ENCODE results near the gene CEP89. TPM values are rescaled to one million over a fixed set of nuclear protein-coding genes. Genes with fewer than 3 reads are reported as not detected.
"Not testable (repeated sequence)": the region's sequence is repeated elsewhere in the genome, so short reads cannot be mapped to it uniquely, and the experiment has no call there.

CEP89 gene
- total and polyA plus RNA-seq, 2 donors = 6.8 to 12.5 TPM

DNA sequence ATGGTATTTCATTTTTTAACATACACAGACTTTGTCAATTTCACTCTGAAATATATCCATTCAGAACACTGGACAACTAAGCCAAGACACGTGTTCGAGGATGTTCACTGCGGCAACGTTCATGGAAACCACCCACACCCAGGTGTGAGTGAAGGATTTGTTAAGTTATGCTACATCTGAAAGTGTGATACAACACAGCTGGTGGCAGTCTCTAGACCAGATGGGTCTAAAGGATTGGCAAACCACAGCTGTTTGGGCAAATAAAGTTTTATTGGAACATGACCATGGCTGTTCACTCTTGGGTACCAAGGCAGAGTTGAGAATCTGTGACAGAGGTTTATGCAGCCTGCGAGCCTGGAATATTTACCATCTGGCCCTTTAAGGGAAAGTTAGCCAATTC is 114.2 kb downstream of the CEP89 start:
- no peak for DNase-seq (ENCODE audit: low read depth in 6 of 9, low spot score in 9 of 9)
- no peak overlapping the region for H3K27ac ChIP-seq (ENCODE audit: low read depth in 1 of 2, low read length in 1 of 2)
- H3K9me3 ChIP-seq (ENCODE audit: control insufficient read depth in 2 of 2, insufficient read depth in 1 of 2, low read length in 1 of 2) = no peaks in the 10 kb centered on the region
- no peaks in the 10 kb centered on the region for H3K27me3 ChIP-seq (ENCODE audit: control insufficient read depth in 2 of 2, insufficient read depth in 1 of 2, low read length in 1 of 2)
- H3K36me3 ChIP-seq (ENCODE audit: control insufficient read depth in 2 of 2, insufficient read depth in 2 of 2, low read length in 1 of 2) = no peaks in the 10 kb centered on the region
- no peak overlapping the region for H3K4me3 ChIP-seq (ENCODE audit: low read length in 2 of 2)
- 95% methylated on average over 5 of the region's 5 CpGs for WGBS
- no peaks in the 10 kb centered on the region for H3K4me1 ChIP-seq (ENCODE audit: control insufficient read depth in 2 of 2, insufficient read depth in 2 of 2, low read length in 2 of 2)

DNA sequence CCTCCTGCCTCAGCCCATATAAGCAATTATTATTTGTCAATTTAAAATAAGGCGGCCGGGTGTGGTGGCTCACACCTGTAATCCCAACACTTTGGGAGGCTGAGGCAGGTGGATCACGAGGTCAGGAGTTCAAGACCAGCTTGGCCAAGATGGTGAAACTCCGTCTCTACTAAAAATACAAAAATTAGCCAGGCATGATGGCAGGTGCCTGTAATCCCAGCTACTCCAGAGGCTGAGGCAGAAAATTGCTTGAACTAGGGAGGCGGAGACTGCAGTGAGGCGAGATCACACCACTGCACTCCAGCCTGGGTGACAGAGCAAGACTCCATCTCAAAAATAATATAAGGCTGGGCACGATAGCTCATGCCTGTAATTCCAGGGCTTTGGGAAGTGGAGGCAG is 114.9 kb downstream of the CEP89 start:
- H3K4me1 ChIP-seq (ENCODE audit: control insufficient read depth in 2 of 2, insufficient read depth in 2 of 2, low read length in 2 of 2); H3K27ac ChIP-seq (ENCODE audit: low read depth in 1 of 2, low read length in 1 of 2); H3K4me3 ChIP-seq (ENCODE audit: low read length in 2 of 2); H3K36me3 ChIP-seq (ENCODE audit: control insufficient read depth in 2 of 2, insufficient read depth in 2 of 2, low read length in 1 of 2); H3K9me3 ChIP-seq (ENCODE audit: control insufficient read depth in 2 of 2, insufficient read depth in 1 of 2, low read length in 1 of 2); H3K27me3 ChIP-seq (ENCODE audit: control insufficient read depth in 2 of 2, insufficient read depth in 1 of 2, low read length in 1 of 2); DNase-seq (ENCODE audit: low read depth in 6 of 9, low spot score in 9 of 9): not testable (repeated sequence)
- WGBS = 97% methylated on average over 7 of the region's 7 CpGs

DNA sequence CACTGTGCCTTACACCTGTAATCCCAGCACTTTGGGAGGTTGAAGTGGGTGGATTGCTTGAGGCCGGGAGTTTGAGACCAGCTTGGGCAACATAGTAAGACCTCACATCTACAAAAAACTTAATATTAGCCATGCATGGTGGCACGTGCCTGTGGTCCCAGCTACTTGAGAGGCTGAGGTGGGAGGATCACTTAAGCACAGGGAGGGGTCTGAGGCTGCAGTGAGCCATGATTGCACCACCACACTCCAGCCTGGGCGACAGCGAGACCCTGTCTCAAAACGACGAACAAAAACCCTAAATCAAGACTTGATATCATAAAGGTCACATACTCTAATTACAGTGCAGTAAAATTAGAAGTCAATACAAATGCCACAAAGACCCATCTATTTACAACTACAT is 119.5 kb downstream of the CEP89 start:
- Histone ChIP-seq H3K9me3 (ENCODE audit: control insufficient read depth in 2 of 2, insufficient read depth in 1 of 2, low read length in 1 of 2) (no peaks in the 10 kb centered on the region), H3K27me3 (ENCODE audit: control insufficient read depth in 2 of 2, insufficient read depth in 1 of 2, low read length in 1 of 2) (no peaks in the 10 kb centered on the region), H3K27ac (ENCODE audit: low read depth in 1 of 2, low read length in 1 of 2) (no peak overlapping the region), H3K4me1 (ENCODE audit: control insufficient read depth in 2 of 2, insufficient read depth in 2 of 2, low read length in 2 of 2) (no peaks in the 10 kb centered on the region), H3K36me3 (ENCODE audit: control insufficient read depth in 2 of 2, insufficient read depth in 2 of 2, low read length in 1 of 2) (no peaks in the 10 kb centered on the region), H3K4me3 (ENCODE audit: low read length in 2 of 2) (no peak overlapping the region)
- no peak for DNase-seq (ENCODE audit: low read depth in 6 of 9, low spot score in 9 of 9)
- 94% methylated on average over 6 of the region's 6 CpGs for WGBS

DNA sequence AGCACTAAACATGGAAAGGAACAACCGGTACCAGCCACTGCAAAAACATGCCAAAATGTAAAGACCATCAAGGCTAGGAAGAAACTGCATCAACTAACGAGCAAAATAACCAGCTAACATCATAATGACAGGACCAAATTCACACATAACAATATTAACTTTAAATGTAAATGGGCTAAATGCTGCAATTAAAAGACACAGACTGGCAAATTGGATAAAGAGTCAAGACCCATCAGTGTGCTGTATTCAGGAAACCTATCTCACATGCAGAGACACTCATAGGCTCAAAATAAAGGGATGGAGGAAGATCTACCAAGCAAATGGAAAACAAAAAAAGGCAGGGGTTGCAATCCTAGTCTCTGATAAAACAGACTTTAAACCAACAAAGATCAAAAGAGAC is 123.7 kb downstream of the CEP89 start:
- WGBS = no CpG with 5 or more reads among the region's 2 CpGs
- H3K36me3 ChIP-seq (ENCODE audit: control insufficient read depth in 2 of 2, insufficient read depth in 2 of 2, low read length in 1 of 2); H3K4me1 ChIP-seq (ENCODE audit: control insufficient read depth in 2 of 2, insufficient read depth in 2 of 2, low read length in 2 of 2); H3K27me3 ChIP-seq (ENCODE audit: control insufficient read depth in 2 of 2, insufficient read depth in 1 of 2, low read length in 1 of 2); H3K4me3 ChIP-seq (ENCODE audit: low read length in 2 of 2); DNase-seq (ENCODE audit: low read depth in 6 of 9, low spot score in 9 of 9); H3K27ac ChIP-seq (ENCODE audit: low read depth in 1 of 2, low read length in 1 of 2); H3K9me3 ChIP-seq (ENCODE audit: control insufficient read depth in 2 of 2, insufficient read depth in 1 of 2, low read length in 1 of 2): not testable (repeated sequence)

DNA sequence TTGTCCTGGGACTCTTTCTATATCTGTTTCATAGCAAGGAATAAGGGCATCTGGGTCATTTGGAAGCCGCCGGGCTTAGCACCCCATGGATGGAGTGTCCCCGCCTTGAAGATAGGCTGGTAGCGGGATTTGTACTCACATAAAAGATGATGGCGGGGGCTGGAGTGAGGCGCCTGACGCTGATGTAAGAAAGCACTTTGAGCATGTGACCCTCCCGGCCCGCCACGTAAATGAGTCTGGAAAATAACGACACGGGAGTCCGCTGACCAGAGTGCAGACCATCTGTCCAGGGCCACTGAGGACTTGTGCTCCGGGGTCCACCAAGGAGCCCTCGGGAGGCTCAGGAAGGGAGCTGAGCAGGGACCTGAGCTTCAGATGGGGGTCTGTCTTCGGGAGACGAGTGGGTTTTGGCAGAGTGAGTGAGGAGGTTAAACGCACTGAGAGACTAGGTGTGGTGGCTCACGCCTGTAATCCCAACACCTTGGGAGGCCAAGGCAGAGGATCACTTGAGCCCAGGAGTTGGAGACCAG is 128.0 kb downstream of the CEP89 start:
- Histone ChIP-seq H3K4me1 (ENCODE audit: control insufficient read depth in 2 of 2, insufficient read depth in 2 of 2, low read length in 2 of 2) (no peaks in the 10 kb centered on the region), H3K27me3 (ENCODE audit: control insufficient read depth in 2 of 2, insufficient read depth in 1 of 2, low read length in 1 of 2) (no peaks in the 10 kb centered on the region), H3K36me3 (ENCODE audit: control insufficient read depth in 2 of 2, insufficient read depth in 2 of 2, low read length in 1 of 2) (no peaks in the 10 kb centered on the region), H3K4me3 (ENCODE audit: low read length in 2 of 2) (no peak overlapping the region), H3K27ac (ENCODE audit: low read depth in 1 of 2, low read length in 1 of 2) (no peak overlapping the region), H3K9me3 (ENCODE audit: control insufficient read depth in 2 of 2, insufficient read depth in 1 of 2, low read length in 1 of 2) (peaks cover 0 to 7% of the 10 kb centered on the region in 2 donors)
- no peak for DNase-seq (ENCODE audit: low read depth in 6 of 9, low spot score in 9 of 9)
- 95% methylated on average over 19 of the region's 19 CpGs for WGBS

DNA sequence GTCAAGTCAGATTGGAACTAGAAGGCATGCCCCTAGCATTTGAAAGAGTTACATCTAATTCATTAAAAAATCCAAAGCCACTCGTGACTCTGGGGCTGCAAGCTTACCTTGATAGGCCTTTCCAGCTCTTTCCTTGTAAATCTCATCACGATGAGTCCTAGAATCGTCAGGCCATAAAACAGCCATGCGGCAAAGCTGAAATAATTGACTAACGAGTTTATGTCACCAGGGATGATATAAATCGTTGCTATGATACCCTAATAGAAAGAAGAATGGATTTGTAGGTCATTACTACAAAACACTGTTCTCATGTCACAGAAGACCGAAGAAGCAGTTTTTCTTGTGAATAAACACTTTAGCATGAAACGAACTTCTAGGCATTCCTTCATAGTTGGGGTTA is 129.7 kb downstream of the CEP89 start:
- H3K4me3 ChIP-seq (ENCODE audit: low read length in 2 of 2) = no peak overlapping the region
- H3K9me3 ChIP-seq (ENCODE audit: control insufficient read depth in 2 of 2, insufficient read depth in 1 of 2, low read length in 1 of 2) = peaks cover 0 to 7% of the 10 kb centered on the region in 2 donors
- no peaks in the 10 kb centered on the region for H3K4me1 ChIP-seq (ENCODE audit: control insufficient read depth in 2 of 2, insufficient read depth in 2 of 2, low read length in 2 of 2)
- no peaks in the 10 kb centered on the region for H3K36me3 ChIP-seq (ENCODE audit: control insufficient read depth in 2 of 2, insufficient read depth in 2 of 2, low read length in 1 of 2)
- WGBS = 95% methylated on average over 8 of the region's 8 CpGs
- H3K27ac ChIP-seq (ENCODE audit: low read depth in 1 of 2, low read length in 1 of 2) = no peak overlapping the region
- H3K27me3 ChIP-seq (ENCODE audit: control insufficient read depth in 2 of 2, insufficient read depth in 1 of 2, low read length in 1 of 2) = no peaks in the 10 kb centered on the region
- DNase-seq (ENCODE audit: low read depth in 6 of 9, low spot score in 9 of 9) = no peak

DNA sequence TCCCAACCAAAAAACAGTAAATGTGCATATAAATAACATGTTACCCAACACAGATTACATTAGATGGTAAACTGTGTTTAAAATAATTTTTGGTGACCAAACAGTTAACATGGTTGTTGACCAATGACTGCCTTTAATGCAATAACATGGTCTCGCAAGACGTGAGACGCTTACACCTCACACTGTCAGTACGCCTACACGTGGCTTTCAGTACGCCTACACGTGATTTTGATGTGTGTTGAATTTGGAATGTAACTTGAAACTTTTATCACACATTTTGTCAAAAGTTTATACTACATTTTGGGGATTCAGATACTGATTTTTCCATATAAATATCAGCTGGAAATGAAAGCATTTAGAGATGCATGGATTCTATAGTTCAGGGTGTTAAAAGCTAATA is 134.2 kb downstream of the CEP89 start:
- no peak overlapping the region for H3K27ac ChIP-seq (ENCODE audit: low read depth in 1 of 2, low read length in 1 of 2)
- no peaks in the 10 kb centered on the region for H3K4me1 ChIP-seq (ENCODE audit: control insufficient read depth in 2 of 2, insufficient read depth in 2 of 2, low read length in 2 of 2)
- no peak for DNase-seq (ENCODE audit: low read depth in 6 of 9, low spot score in 9 of 9)
- H3K4me3 ChIP-seq (ENCODE audit: low read length in 2 of 2) = no peak overlapping the region
- 81% methylated on average over 7 of the region's 7 CpGs for WGBS
- no peaks in the 10 kb centered on the region for H3K27me3 ChIP-seq (ENCODE audit: control insufficient read depth in 2 of 2, insufficient read depth in 1 of 2, low read length in 1 of 2)
- H3K36me3 ChIP-seq (ENCODE audit: control insufficient read depth in 2 of 2, insufficient read depth in 2 of 2, low read length in 1 of 2) = no peaks in the 10 kb centered on the region
- peaks cover 0 to 7% of the 10 kb centered on the region in 2 donors for H3K9me3 ChIP-seq (ENCODE audit: control insufficient read depth in 2 of 2, insufficient read depth in 1 of 2, low read length in 1 of 2)

DNA sequence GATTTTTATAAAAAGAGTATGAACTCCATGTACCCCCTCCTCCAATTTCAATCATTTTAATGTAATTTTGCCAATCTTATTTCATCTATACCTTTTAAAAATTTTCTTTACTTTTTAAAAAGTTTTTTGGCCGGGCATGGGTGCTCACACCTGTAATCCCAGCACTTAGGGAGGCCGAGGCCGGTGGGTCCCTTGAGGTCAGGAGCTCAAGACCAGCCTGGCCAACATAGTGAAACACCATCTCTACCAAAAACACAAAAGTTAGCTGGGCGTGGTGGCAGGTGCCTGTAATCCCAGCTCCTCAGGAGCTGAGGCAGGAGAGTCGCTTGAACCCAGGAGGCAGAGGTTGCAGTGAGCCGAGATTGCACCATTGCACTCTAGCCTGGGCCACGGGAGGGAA is 138.4 kb downstream of the CEP89 start:
- not testable (repeated sequence) for H3K36me3 ChIP-seq (ENCODE audit: control insufficient read depth in 2 of 2, insufficient read depth in 2 of 2, low read length in 1 of 2); H3K27ac ChIP-seq (ENCODE audit: low read depth in 1 of 2, low read length in 1 of 2); H3K4me1 ChIP-seq (ENCODE audit: control insufficient read depth in 2 of 2, insufficient read depth in 2 of 2, low read length in 2 of 2); DNase-seq (ENCODE audit: low read depth in 6 of 9, low spot score in 9 of 9); H3K27me3 ChIP-seq (ENCODE audit: control insufficient read depth in 2 of 2, insufficient read depth in 1 of 2, low read length in 1 of 2); H3K4me3 ChIP-seq (ENCODE audit: low read length in 2 of 2); H3K9me3 ChIP-seq (ENCODE audit: control insufficient read depth in 2 of 2, insufficient read depth in 1 of 2, low read length in 1 of 2)
- 94% methylated on average over 7 of the region's 7 CpGs for WGBS

DNA sequence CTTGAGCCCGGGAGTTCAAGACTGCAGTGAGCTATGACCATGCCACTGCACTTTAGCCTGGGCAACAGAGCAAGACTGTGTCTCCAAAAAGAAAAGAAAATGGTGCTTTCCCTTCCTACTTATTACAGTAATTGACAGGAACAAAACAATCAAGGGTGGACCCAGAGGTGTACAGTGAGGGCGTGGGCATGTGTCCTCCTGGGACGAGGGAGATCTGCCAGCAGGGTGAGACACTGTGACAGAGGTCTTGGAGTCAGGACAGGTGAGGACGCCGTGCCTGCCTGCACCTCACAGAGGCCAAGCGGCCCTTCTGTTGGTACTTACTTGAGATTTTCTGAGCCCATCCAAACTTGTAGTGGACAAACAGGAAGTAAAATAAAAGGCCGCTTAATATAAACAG is 138.9 kb downstream of the CEP89 start:
- H3K9me3 ChIP-seq (ENCODE audit: control insufficient read depth in 2 of 2, insufficient read depth in 1 of 2, low read length in 1 of 2); H3K4me3 ChIP-seq (ENCODE audit: low read length in 2 of 2); H3K4me1 ChIP-seq (ENCODE audit: control insufficient read depth in 2 of 2, insufficient read depth in 2 of 2, low read length in 2 of 2); DNase-seq (ENCODE audit: low read depth in 6 of 9, low spot score in 9 of 9); H3K27me3 ChIP-seq (ENCODE audit: control insufficient read depth in 2 of 2, insufficient read depth in 1 of 2, low read length in 1 of 2); H3K36me3 ChIP-seq (ENCODE audit: control insufficient read depth in 2 of 2, insufficient read depth in 2 of 2, low read length in 1 of 2); H3K27ac ChIP-seq (ENCODE audit: low read depth in 1 of 2, low read length in 1 of 2): not testable (repeated sequence)
- WGBS = 98% methylated on average over 7 of the region's 7 CpGs

DNA sequence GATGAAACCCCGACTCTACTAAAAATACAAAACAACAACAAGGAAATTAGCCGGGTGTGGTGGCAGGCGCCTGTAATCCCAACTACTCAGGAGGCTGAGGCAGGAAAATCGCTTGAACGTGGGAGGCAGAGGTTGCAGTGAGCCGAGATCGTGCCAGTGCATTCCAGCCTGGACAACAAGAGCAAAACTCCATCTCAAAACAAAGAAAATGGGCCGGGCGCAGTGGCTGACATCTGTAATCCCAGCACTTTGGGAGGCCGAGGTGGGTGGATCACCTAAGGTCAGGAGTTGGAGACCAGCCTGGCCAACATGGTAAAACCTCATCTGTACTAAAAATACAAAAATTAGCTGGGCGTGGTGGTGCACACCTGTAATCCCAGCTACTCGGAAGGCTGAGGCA is 139.7 kb downstream of the CEP89 start:
- DNase-seq (ENCODE audit: low read depth in 6 of 9, low spot score in 9 of 9); H3K27me3 ChIP-seq (ENCODE audit: control insufficient read depth in 2 of 2, insufficient read depth in 1 of 2, low read length in 1 of 2); H3K27ac ChIP-seq (ENCODE audit: low read depth in 1 of 2, low read length in 1 of 2); H3K4me1 ChIP-seq (ENCODE audit: control insufficient read depth in 2 of 2, insufficient read depth in 2 of 2, low read length in 2 of 2); H3K36me3 ChIP-seq (ENCODE audit: control insufficient read depth in 2 of 2, insufficient read depth in 2 of 2, low read length in 1 of 2); H3K4me3 ChIP-seq (ENCODE audit: low read length in 2 of 2); H3K9me3 ChIP-seq (ENCODE audit: control insufficient read depth in 2 of 2, insufficient read depth in 1 of 2, low read length in 1 of 2): not testable (repeated sequence)
- WGBS = 97% methylated on average over 12 of the region's 12 CpGs
